HG03442 (cell line): ENCODE measurements around the gene CSF3.

Experiments
- ATAC-seq: cut with Tn5 transposase; IDR thresholded peaks from one replicate; pipeline ENCODE4 v1.9.1; 2021; ENCODE audit warnings: mild to moderate bottlenecking, moderate library complexity; ENCODE audit not compliant: unreplicated experiment

CSF3 gene

GRCh38 chr17:40023590-40024292 lies 8.5 kb downstream of the CSF3 start:
- ATAC-seq = no peak

GRCh38 chr17:40024901-40025300 lies 9.7 kb downstream of the CSF3 start:
- no peak for ATAC-seq

GRCh38 chr17:40025559-40025958 lies 10.3 kb downstream of the CSF3 start:
- no peak for ATAC-seq

DNA sequence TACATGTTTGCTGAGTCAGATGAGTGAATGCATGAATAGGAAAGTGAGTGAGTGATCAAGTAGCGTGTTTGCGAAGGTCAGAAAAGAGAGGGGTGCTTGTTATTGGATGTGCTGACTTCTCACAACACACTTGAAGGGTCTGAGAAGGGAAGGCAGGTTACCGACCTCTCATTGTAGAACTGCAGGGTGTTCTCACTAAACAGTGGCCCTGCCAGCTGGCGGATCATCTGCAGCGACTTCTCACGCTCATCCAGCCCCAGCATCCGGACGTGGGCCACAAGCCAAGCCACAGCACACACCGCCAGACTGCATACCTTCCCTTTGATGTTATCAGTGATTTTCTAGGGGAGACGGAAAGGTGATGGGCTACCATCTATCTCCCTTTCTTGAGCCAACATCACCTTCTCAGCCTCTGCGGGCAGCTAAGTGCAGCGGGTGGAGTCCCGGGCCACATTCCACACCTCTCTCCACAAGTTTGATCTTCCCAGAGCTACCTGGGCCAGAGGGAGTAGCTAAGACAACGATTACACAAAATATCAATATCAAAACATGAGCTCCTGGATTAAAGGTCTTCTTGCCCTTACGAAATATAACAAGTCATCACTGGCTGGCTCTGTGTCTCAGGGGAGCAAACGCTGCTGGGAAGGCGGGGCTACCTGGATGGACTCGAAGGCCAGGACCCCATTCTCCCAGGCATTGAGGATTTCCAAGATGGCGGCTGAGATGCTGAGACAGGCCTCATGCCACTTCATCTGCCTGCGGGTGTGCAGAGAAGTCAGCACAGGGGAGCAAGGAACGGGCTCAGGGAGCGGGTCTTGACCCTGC lies 11.0 kb downstream of the CSF3 start:
- ATAC-seq = no peak

GRCh38 chr17:40026816-40027613 lies 11.8 kb downstream of the CSF3 start:
- ATAC-seq = no peak

DNA sequence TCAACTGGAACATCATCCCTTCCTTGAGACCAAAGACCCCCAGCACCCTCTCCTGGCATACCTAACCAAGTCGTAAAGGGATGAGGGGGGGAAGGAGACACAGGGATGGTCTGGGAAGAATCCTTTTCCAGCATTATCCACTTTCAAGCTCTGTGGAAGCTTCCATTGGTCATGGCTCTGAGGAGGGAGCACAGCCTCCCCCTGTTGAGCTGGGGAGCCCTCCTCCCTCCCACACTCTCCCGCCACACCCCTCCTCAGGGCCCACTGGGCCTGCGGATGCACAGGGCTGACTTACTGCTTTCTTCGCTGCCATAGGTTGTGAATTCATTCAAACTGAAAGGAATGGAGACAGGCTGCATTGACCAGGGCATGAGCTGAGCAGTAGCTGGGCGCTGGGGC lies 12.4 kb downstream of the CSF3 start:
- ATAC-seq = no peak

- no peak for ATAC-seq
These were observed 13.4 kb downstream of the CSF3 start for GRCh38 chr17:40028595-40028994.

- no peak for ATAC-seq
These were observed 16.5 kb downstream of the CSF3 start for GRCh38 chr17:40031706-40032105.

GRCh38 chr17:40032322-40033320 lies 17.4 kb downstream of the CSF3 start:
- no peak for ATAC-seq

DNA sequence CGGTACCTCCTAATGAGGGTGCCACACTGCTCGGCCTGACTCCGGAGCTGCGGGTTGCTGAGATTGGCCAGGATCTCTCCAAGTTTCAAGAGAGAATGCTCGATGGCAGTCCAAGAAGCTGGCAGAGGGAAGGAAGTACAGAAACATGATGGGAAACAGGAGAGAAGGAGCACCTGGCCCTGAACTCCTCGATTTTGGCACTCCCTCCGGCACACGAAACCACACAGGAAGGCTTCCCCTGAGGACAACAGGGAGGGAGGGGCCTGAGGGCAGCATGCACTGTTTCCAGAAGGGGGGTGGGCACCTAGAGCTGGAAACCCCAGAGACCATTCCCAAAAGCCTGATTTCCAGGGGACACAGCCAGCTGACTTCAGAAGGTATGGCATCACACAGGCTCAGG lies 18.1 kb downstream of the CSF3 start:
- no peak for ATAC-seq

DNA sequence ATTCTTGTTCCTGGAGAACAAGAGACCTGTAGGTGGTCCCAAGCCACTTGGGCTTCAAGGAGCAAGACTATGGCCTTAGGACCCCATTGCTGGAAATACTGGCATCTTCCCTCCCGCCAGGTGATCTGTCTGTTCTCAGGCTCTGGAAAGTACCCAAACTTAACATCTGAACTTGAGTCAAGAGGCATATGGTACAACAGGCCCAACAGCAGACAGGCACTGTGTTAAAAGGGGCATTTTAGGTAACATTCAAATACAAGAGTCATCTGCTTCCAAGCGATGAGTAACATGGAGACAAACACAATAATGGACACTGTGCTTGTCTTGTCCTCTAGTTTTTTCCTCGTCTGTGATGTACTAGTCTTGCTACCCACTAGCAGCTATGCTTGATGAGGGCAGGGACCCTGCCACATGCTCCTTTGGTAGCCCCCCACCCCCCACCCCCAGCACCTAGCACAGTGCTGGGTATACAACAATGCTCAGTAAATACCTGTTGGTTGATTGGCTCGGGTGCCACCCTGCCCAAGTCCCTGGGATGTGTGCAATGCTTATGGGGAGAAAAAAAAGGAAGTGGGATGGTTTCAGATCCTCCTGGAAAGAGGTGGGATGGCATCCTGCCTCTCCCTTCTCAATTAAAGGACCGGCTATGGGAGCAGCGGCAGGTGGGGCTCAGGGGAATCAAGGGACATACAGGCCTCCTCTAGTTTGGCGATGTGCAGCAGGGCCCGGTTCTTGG lies 19.4 kb downstream of the CSF3 start:
- no peak for ATAC-seq

DNA sequence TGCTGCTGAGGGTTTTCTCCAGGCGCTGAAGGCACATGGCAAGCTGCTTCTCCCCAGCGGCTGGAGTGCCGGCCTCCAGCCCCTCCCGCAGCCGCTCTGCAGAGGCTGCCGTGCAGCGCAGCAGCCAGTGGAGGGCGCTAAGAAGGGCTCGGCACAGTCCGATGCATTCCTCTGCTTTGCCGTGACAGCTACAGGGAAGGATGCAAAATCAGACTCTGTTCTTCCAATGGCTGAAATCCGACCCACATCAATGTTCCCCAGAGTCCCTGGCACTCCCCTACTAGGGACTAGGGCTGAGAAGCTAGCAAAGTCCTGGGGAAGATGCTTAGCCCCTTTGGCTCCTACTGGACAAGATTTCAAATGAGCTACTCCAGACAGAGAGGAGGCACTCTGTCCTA lies 19.9 kb downstream of the CSF3 start:
- ATAC-seq = no peak

GRCh38 chr17:40038882-40039513 lies 23.8 kb downstream of the CSF3 start:
- no peak for ATAC-seq

GRCh38 chr17:40041196-40041595 lies 26.0 kb downstream of the CSF3 start:
- no peak for ATAC-seq

DNA sequence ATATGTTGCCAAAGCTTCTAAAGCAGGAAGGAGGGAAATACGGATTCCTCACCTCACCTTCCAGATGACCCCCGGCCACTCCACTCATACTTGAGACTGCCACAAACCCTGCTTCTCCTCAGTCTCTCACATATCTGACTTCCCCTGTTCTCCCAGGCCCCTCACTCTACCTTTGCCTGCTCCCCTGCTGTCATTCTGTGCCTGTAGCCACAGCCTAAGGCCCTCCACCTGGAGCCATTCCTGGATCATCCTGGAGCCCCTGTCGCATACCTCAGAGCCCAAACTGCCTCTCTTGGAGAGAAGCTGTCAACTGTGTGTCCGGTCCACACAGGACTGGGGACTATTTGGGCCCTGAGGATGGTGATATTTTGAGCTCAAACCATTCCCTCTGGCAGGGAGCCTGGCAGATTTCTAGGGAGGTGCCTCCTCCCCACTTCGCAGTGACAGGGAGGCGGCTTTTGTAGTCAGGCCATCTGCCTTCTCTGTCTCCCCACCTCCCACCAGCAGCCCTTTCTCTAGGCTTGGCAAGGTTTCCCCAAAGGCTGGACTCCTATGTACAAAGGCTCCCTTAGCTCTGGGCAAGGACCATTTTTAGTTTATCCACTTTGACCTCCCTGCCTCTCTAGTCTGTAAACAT lies 41.3 kb downstream of the CSF3 start:
- ATAC-seq = no peak

DNA sequence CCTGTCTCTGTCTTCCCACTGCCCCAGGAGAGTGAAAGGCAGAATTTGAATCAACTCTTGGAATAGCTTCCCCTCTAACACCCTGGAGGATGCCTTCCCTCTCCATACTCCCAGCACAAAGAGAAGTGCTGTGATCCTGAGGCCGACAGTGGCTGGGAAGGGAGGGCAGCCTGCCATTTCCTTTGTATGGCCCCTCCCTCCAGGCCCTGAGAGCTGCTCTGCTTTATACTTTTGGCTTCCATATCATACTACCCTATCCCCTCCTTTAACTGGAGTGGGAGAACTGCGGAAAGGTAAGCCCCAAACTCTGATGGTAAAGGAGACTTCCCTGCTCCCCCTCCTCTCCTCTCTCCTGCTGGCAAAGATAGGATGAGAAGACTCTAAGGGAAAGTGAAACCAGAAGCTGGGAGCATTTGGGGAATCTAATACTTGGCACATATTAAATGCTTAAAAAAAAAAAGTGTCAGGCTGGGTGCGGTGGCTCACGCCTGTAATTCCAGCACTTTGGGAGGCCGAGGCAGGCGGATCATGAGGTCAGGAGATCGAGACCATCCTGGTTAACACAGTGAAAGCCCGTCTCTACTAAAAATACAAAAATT lies 43.0 kb downstream of the CSF3 start:
- no peak for ATAC-seq

GRCh38 chr17:40058865-40059264 lies 43.6 kb downstream of the CSF3 start:
- no peak for ATAC-seq

DNA sequence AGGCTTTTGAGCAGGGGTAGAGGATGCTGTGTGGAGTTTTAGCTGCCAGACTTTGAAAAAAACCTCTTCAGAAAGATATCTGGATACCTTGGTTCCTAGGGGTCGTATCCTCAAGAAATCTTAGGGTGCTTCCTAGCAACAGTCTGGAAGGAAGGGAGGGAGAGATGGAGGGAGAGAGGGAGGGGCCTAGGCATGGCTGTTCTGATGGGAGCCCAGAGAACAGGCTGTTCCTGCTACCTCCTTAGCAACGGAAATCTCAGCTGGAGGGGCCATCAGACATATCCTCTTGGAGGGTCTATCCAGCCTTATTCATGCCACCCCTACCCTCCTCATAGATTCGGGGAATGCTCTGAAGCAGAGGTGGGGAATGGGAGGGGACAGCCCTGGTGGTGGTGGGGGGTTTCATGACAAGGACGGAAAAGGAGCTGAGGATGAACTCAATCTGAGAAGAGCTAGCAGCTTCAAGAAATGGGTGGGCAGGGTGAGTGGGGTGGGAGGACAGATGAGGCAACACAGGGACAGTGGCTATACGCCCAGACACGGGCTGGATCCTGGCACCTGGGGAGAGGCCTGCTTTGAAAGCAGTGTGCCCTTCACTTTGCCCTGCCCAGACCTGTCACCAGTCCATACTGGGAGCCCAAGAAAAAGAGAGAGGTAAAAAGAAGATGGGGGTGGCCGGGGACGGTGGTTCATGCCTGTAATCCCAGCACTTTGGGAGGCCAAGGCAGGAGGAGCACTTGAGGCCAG lies 44.7 kb downstream of the CSF3 start:
- ATAC-seq = no peak
